SKM-1 (cell line): ENCODE results near the gene RAVER2.
"Not testable (repeated sequence)": the region's sequence is repeated elsewhere in the genome, so short reads cannot be mapped to it uniquely, and the experiment has no call there.

ENCODE experiments used
- DNase-seq: peaks from one replicate; lab custom pipeline; 2025; ENCODE audit not compliant: unreplicated experiment; lab: John Stamatoyannopoulos, UW

RAVER2 gene

DNA sequence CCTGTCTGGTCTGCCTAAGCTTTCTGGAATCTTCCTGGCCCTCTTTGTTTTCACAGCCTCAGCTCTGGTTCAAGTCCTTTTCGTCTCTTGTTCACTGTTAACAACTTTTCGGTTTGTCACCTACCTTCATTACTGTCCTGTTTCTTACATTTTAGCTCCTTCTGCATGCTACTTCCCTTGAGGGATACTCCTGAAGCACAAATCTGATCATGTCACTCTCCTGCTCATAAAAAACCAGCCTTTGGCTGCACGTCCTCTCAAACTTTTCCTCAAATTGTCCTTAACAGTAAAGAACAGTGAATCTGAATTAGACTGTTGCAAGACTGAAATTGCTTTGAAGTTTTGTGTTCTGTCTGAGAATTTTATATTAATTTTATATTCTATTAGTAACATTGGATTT is 3.3 kb downstream of the RAVER2 start:
- DNase-seq, result no peak

- no peak for DNase-seq
Observed at GRCh38 chr1:64748706-64749105, 3.8 kb downstream of the RAVER2 start.

DNA sequence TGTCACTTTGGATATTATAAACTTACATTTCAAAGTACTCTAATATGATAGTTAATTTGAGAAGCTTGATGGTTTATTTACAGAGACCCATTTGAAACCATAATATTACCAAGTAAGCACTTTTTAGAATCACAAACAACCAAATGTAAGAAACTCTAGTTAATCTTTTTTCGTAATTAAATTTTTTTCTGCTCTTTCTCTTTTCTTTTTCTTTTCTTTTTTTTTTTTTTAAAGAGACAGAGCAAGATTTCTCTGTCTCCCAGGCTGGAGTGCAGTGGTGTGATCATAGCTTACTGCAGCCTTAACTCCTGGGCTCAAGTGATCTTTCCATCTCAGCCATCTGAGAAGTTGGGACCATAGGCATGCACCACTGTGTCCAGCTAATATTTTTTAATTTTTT is 5.2 kb downstream of the RAVER2 start:
- DNase-seq, result no peak

DNA sequence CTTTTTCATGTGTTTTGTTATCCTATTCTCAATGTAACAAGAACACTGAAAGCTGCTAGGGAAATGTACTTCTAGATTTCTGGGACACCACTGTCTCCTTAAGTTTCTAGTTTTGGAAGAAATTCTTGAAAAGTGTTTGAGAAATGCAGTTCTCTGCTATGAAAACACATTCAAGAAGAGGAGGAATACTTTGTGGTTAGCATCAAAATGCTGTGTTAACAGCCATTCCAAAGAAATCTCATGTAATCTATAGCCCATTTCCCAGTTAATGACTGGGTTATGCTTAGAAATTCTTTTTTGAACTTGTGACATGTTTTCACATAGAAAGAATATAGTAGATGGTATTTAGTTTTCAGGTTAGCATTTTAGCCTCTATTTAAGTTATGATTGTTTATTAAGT is 6.0 kb downstream of the RAVER2 start:
- DNase-seq, result no peak

GRCh38 chr1:64754173-64754572 is 9.3 kb downstream of the RAVER2 start:
- DNase-seq, result no peak

DNA sequence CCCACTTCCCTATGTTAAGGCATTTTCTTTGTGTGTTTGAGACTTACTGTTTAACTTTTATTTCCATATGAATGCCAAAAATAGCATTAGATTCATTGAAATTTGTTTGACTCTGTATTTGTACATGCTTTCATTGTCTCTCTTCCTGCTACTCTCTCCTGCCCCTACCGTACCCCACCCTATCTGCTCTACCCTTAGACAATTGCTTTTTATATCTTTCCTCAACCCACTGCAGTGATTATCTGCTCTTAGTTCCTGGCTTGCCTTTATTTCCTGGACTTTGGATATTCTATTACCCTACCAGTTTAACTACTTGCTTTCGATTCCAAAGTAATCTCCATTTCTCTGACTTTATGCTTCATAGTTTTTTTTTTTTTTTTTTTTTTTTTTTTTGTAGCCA is 10.5 kb downstream of the RAVER2 start:
- no peak for DNase-seq

GRCh38 chr1:64756770-64757169 is 11.9 kb downstream of the RAVER2 start:
- DNase-seq, result no peak

- DNase-seq, result no peak
Observed at GRCh38 chr1:64757213-64757612, 12.3 kb downstream of the RAVER2 start.

DNA sequence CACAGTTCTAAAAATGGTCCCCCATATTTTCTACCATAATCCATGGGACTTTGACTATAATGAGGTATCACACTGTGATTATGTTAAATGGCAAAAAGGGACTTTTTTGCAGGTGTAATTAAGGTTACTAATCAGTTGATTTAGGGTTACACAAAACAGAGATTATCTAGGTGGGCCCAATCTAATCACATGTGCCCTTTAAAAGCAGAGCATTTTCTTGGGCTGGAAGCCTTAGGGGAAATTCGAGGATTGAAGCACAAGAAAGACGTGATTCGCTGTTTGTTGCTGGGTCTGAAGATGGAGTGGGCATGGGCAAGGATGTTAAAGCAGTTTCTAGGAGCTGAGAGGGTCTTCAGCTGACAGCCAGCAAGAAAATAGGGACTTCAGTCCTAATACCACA is 13.4 kb downstream of the RAVER2 start:
- no peak for DNase-seq

- no peak for DNase-seq
Observed at GRCh38 chr1:64759968-64760367, 15.1 kb downstream of the RAVER2 start.

GRCh38 chr1:64765012-64765411 is 20.1 kb downstream of the RAVER2 start:
- DNase-seq, result no peak

GRCh38 chr1:64765826-64766225 is 21.0 kb downstream of the RAVER2 start:
- DNase-seq, result no peak

GRCh38 chr1:64766429-64766828 is 21.6 kb downstream of the RAVER2 start:
- DNase-seq, result no peak

DNA sequence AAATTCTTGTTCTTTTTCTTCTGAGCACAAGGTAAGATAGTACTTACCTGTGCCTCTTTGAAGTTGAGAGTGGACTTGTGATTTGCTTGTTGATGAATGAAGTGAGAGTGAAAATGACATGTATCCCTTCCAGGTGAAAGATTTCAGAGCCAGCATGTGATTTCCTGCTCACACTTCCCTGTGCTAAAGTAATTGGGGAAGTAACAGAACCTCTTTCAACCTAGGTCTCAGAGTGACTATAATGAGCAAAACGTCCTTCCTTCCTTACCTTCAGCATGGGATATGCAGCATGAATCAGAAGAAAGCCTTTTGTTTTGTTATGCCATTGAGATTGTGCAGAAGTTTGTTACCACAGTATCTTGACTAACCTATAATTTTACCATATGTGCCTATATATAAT is 24.6 kb downstream of the RAVER2 start:
- DNase-seq, result peak; percentile 16

DNA sequence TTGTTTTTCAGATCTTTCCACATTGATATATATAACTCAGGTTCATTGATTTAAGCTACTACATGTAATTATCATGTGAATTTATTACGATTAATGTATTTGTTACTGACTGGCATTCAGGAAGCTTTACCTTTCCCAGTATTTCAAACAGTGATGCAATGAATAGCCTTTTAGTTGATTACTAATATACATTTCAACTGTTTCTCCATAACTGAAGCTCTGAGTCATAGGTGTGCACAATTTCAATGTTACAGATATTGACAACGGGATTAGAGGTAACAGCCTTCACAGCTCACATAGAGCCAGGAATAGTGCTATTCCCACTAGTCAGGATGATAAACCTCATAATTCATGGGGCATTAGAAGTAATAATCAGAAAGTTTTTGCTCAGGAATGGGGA is 25.1 kb downstream of the RAVER2 start:
- no peak for DNase-seq

- not testable (repeated sequence) for DNase-seq
Observed at GRCh38 chr1:64773306-64773705, 28.4 kb downstream of the RAVER2 start.

GRCh38 chr1:64775113-64775512 is 30.2 kb downstream of the RAVER2 start:
- no peak for DNase-seq

- DNase-seq, result not testable (repeated sequence)
Observed at GRCh38 chr1:64782044-64782443, 37.2 kb downstream of the RAVER2 start.

- DNase-seq, result not testable (repeated sequence)
Observed at GRCh38 chr1:64782848-64783247, 38.0 kb downstream of the RAVER2 start.

GRCh38 chr1:64790832-64791487 is 46.1 kb downstream of the RAVER2 start:
- no peak for DNase-seq

- DNase-seq, result no peak
Observed at GRCh38 chr1:64798872-64799271, 54.0 kb downstream of the RAVER2 start.

GRCh38 chr1:64801851-64802523 is 57.1 kb downstream of the RAVER2 start:
- DNase-seq, result no peak

- DNase-seq, result no peak
Observed at GRCh38 chr1:64809309-64809708, 64.4 kb downstream of the RAVER2 start.
